GM23248 (cell line): ENCODE results near the gene ODAD4.

Source experiments
- EZH2 ChIP-seq: fragments of 200-600 bp; sonication (generic); IDR thresholded peaks from 2 replicates; pipeline ENCODE4 v1.6.1; 2018; ENCODE audit warnings: antibody characterized with exemption, mild to moderate bottlenecking; ENCODE audit not compliant: insufficient read depth, poor library complexity, severe bottlenecking
- EZH2phosphoT487 ChIP-seq: fragments of 200-600 bp; sonication (generic); IDR thresholded peaks from 2 replicates; pipeline ENCODE4 v1.6.1; 2018; ENCODE audit warnings: antibody characterized with exemption, moderate library complexity, mild to moderate bottlenecking, low read depth; ENCODE audit not compliant: insufficient read depth

DNA sequence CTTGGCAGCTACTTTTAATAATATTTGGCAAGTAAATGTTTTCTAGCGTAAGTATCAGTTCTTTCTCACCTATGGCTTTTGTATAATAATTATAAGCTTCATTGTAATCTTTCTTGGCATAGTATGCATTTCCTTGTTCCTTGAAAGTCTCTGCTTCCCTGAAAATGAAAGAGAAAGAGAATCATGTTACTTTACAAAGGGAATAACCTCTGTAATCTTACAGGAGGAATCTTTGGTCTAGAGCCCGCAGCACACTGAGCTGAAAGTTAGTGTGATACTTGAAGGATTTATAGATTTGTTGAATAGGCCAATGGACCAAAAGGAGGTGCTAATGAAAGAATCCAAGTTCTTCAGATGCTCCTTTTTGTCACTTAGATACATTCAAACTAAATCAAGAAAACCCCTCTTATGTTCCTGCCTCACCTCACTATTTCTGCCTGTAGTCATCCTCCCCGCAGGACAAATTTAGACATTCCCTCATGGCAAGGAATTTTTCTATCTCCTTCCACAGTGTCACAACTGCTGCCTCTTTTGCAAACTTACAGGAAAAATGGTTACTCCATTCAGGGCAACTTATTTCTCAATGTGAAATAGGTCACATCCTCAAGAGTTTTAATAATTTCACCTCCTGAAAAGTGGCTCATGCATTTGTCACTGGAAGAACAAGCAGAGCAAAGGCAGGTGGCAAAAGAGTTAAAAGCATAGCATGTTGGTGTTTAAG, 70.2 kb downstream of the ODAD4 start:
- TF ChIP-seq EZH2 (no peak), EZH2phosphoT487 (no peak)
